Peyer's patch (tissue), 4 donors: ENCODE measurements around the gene MLX. TPM values are rescaled to one million over a fixed set of nuclear protein-coding genes. Genes with fewer than 3 reads are reported as not detected.

ENCODE experiments used
- DNase-seq, 3 donors: peaks; one replicate each; pipeline ENCODE4 v3.0.0-alpha.2; 2017 to 2019
- H3K27ac ChIP-seq, 4 donors: fragments of 200-600 bp; sonication (generic); one replicate each; pipeline ENCODE4 v1.5.1; 2016 to 2019
- H3K27me3 ChIP-seq, 2 donors: fragments of 200-600 bp; sonication (generic); one replicate each; pipeline ENCODE4 v1.5.1; 2019
- H3K36me3 ChIP-seq, 3 donors: fragments of 200-600 bp; sonication (generic); one replicate each; pipeline ENCODE4 v1.5.1; 2016 to 2019
- H3K4me1 ChIP-seq, 4 donors: fragments of 200-600 bp; sonication (generic); one replicate each; pipeline ENCODE4 v1.5.1; 2016 to 2019
- H3K4me3 ChIP-seq, 4 donors: fragments of 200-600 bp; sonication (generic); 1 replicate in 3 of 4; 2 replicates in 1 of 4; pipeline ENCODE4 v1.5.1; 2016 to 2019; ENCODE audit warnings: mild to moderate bottlenecking in 1 of 4
- H3K9me3 ChIP-seq, 4 donors: fragments of 200-600 bp; sonication (generic); one replicate each; pipeline ENCODE4 v1.5.1; 2016 to 2019; ENCODE audit warnings: mild to moderate bottlenecking in 1 of 4
- POLR2A ChIP-seq, 2 donors: fragments of 450-650 bp; IDR thresholded peaks; one replicate each; pipeline ENCODE4 v1.5.1; 2017; ENCODE audit warnings: antibody characterized with exemption in 2 of 2, mild to moderate bottlenecking in 2 of 2, moderate library complexity in 2 of 2
- total RNA-seq, 4 donors: library from RNA; depleted of rRNA; stranded (reverse); fragments of >200 nt; gene quantifications; one replicate each; pipeline ENCODE4 v1.1.0, GENCODE V29; 2016
- TF ChIP-seq, protein P1 (sequence below), 6 experiments: fragments of 450-650 bp in 4 of 6; fragments of 200-600 bp in 2 of 6; sonication (generic) in 1 of 6; IDR thresholded peaks; one replicate each; pipeline ENCODE4 v1.5.1; 2017 to 2019; ENCODE audit warnings: antibody characterized with exemption in 6 of 6, mild to moderate bottlenecking in 3 of 6, moderate library complexity in 1 of 6

The MLX gene
- total RNA-seq, 4 donors from 2014 or later, result 65.2 to 180 (median 133) TPM

DNA sequence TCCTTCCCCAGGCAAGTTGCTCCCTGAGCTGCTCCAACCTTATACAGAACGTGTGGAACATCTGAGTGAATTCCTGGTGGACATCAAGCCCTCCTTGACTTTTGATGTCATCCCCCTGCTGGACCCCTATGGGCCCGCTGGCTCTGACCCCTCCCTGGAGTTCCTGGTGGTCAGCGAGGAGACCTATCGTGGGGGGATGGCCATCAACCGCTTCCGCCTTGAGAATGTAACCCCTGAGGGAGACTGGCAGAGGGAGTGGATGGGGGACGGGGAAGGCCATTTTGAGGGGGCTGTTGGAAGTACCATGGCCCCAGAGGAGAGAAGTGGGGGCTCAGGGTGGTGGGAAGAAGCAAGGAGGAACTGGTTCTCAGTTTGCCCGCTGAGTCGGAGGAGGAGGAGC, 3.0 kb upstream of the MLX start:
- peak overlapping the region in 1 of 4 donors; percentile 80 for H3K27ac ChIP-seq
- peaks cover 0 to 35% (median 0%) of the 10 kb centered on the region in 3 donors for H3K36me3 ChIP-seq
- no peak for DNase-seq
- H3K4me1 ChIP-seq, result peaks cover 0 to 48% (median 35%) of the 10 kb centered on the region in 4 donors
- peak overlapping the region in 1 of 4 donors; percentile 86 for H3K4me3 ChIP-seq
- TF ChIP-seq, protein P1, sequence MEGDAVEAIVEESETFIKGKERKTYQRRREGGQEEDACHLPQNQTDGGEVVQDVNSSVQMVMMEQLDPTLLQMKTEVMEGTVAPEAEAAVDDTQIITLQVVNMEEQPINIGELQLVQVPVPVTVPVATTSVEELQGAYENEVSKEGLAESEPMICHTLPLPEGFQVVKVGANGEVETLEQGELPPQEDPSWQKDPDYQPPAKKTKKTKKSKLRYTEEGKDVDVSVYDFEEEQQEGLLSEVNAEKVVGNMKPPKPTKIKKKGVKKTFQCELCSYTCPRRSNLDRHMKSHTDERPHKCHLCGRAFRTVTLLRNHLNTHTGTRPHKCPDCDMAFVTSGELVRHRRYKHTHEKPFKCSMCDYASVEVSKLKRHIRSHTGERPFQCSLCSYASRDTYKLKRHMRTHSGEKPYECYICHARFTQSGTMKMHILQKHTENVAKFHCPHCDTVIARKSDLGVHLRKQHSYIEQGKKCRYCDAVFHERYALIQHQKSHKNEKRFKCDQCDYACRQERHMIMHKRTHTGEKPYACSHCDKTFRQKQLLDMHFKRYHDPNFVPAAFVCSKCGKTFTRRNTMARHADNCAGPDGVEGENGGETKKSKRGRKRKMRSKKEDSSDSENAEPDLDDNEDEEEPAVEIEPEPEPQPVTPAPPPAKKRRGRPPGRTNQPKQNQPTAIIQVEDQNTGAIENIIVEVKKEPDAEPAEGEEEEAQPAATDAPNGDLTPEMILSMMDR (IDR thresholded peaks at IDR 0.05), result no peak
- no peak for TF ChIP-seq POLR2A (IDR thresholded peaks at IDR 0.05)
- no peaks in the 10 kb centered on the region for H3K9me3 ChIP-seq
- no peaks in the 10 kb centered on the region for H3K27me3 ChIP-seq

- TF ChIP-seq, protein P1 (IDR thresholded peaks at IDR 0.05), result no peak
- TF ChIP-seq POLR2A (IDR thresholded peaks at IDR 0.05), result no peak
- Histone ChIP-seq H3K9me3 (no peaks in the 10 kb centered on the region), H3K27me3 (no peaks in the 10 kb centered on the region), H3K27ac (no peak overlapping the region), H3K4me3 (no peak overlapping the region), H3K36me3 (peaks cover 0 to 45% (median 0%) of the 10 kb centered on the region in 3 donors), H3K4me1 (peaks cover 0 to 51% (median 35%) of the 10 kb centered on the region in 4 donors)
- no peak for DNase-seq
Observed at GRCh38 chr17:42564815-42565522, 1.9 kb upstream of the MLX start.

- peak overlapping the region in 3 of 4 donors; percentile 97 to 100 (median 97) for H3K27ac ChIP-seq
Observed at GRCh38 chr17:42565523-42566214, 1.2 kb upstream of the MLX start.

DNA sequence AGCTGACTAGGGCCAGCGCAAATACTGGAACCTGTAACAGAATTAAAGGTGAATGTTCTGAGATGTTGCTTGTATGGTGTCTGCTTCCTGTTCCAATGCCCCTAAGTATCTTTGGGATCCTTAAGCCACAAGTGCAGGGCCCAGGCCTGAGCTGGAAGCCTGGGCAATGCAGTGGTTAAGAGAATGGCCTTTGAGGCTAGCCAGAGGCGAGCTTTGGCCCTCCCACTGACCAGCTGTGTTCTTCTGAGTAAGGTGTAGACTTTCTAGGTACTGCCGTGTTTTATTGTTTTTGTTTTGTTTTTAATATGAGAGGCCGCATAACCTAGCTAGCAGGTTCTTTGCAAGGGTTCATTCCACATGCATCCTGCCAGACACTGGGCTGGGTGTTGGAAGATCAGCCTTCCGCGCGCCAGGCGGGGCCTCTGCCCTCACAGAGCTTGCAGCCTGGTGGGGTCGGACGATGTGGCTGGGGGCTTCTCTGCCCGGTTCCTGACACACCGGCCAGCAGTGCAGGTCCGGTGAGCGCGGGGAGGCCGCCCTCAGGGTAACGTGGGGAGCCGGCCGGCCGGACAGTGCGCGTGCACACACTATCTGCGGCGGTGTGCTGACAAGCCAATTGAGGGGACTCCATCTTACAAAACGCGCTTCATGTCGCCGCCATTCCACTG, 551 bp upstream of the MLX start:
- Histone ChIP-seq H3K27ac (peak overlapping the region; percentile 96 to 100 (median 97)), H3K4me1 (peaks cover 0 to 48% (median 33%) of the 10 kb centered on the region in 4 donors), H3K27me3 (no peaks in the 10 kb centered on the region), H3K9me3 (no peaks in the 10 kb centered on the region), H3K36me3 (peaks cover 0 to 59% (median 0%) of the 10 kb centered on the region in 3 donors), H3K4me3 (peak overlapping the region; percentile 77 to 95 (median 90))
- DNase-seq, result no peak
- TF ChIP-seq, protein P1 (IDR thresholded peaks at IDR 0.05), result no peak
- TF ChIP-seq POLR2A (IDR thresholded peaks at IDR 0.05), result no peak

More at GRCh38 chr17:42565523-42566214, 1.2 kb upstream of the MLX start:
- peaks cover 0 to 52% (median 0%) of the 10 kb centered on the region in 3 donors for H3K36me3 ChIP-seq
- peaks cover 0 to 51% (median 35%) of the 10 kb centered on the region in 4 donors for H3K4me1 ChIP-seq
- no peak for TF ChIP-seq POLR2A (IDR thresholded peaks at IDR 0.05)
- TF ChIP-seq, protein P1 (IDR thresholded peaks at IDR 0.05), result no peak
- no peaks in the 10 kb centered on the region for H3K9me3 ChIP-seq
- DNase-seq, result no peak
- no peaks in the 10 kb centered on the region for H3K27me3 ChIP-seq
- no peak overlapping the region for H3K4me3 ChIP-seq

GRCh38 chr17:42568341-42569111, 1.6 kb downstream of the MLX start:
- Histone ChIP-seq H3K27me3 (no peaks in the 10 kb centered on the region), H3K4me3 (peak overlapping the region in 2 of 4 donors; percentile 77 to 95)
- peak in 1 of 3 donors; percentile 37 for DNase-seq

More at GRCh38 chr17:42568341-42569111, 1.6 kb downstream of the MLX start:
- TF ChIP-seq POLR2A (IDR thresholded peaks at IDR 0.05), result no peak
- TF ChIP-seq, protein P1 (IDR thresholded peaks at IDR 0.05), result no peak
- peak overlapping the region; percentile 96 to 100 (median 97) for H3K27ac ChIP-seq
- H3K4me1 ChIP-seq, result peaks cover 0 to 35% (median 21%) of the 10 kb centered on the region in 4 donors
- H3K9me3 ChIP-seq, result no peaks in the 10 kb centered on the region
- H3K36me3 ChIP-seq, result peaks cover 0 to 80% (median 0%) of the 10 kb centered on the region in 3 donors
